Endodermal cell (in vitro differentiated cells): Measurements from ENCODE around the gene AMIGO2. TPM values are rescaled to one million over a fixed set of nuclear protein-coding genes. Genes with fewer than 3 reads are reported as not detected.

ENCODE experiments used
- DNase-seq: peaks from one replicate; pipeline ENCODE4 v3.0.0-alpha.2; 2017
- H3K27ac ChIP-seq: 2 replicates; pipeline ENCODE4 v1.5.1; 2013; ENCODE audit warnings: mild to moderate bottlenecking, low read depth, low read length, moderate library complexity
- H3K27me3 ChIP-seq: 2 replicates; pipeline ENCODE4 v1.6.1; 2013; ENCODE audit warnings: mild to moderate bottlenecking, low read length, moderate library complexity; ENCODE audit not compliant: insufficient read depth, control insufficient read depth, poor library complexity, severe bottlenecking
- H3K36me3 ChIP-seq: 2 replicates; pipeline ENCODE4 v1.7.0; 2013; ENCODE audit warnings: mild to moderate bottlenecking, low read length, moderate library complexity; ENCODE audit not compliant: control insufficient read depth, insufficient read depth
- H3K4me1 ChIP-seq: one replicate; pipeline ENCODE4 v1.7.0; 2013; ENCODE audit warnings: low read length; ENCODE audit not compliant: control insufficient read depth, insufficient read depth
- H3K4me3 ChIP-seq: 2 replicates; pipeline ENCODE4 v1.5.1; 2013; ENCODE audit warnings: mild to moderate bottlenecking, low read length, moderate library complexity
- H3K9ac ChIP-seq: 2 replicates; pipeline ENCODE4 v1.6.1; 2013; ENCODE audit warnings: mild to moderate bottlenecking, low read length, moderate library complexity; ENCODE audit not compliant: poor library complexity, severe bottlenecking; ENCODE audit errors: extremely low read depth
- H3K9me3 ChIP-seq: 2 replicates; pipeline ENCODE4 v1.6.1; 2013; ENCODE audit warnings: mild to moderate bottlenecking, low read length, moderate library complexity; ENCODE audit not compliant: control insufficient read depth
- H3K27ac Mint-ChIP-seq: 2 replicates; pipeline ENCODE4 v1.8.0; 2020; ENCODE audit warnings: mixed read lengths
- H3K27me3 Mint-ChIP-seq: 2 replicates; pipeline ENCODE4 v1.8.0; 2021; ENCODE audit warnings: mild to moderate bottlenecking, mixed read lengths; ENCODE audit not compliant: insufficient read depth
- H3K36me3 Mint-ChIP-seq: 2 replicates; pipeline ENCODE4 v1.8.0; 2020; ENCODE audit warnings: low read depth, mixed read lengths
- H3K4me1 Mint-ChIP-seq: 2 replicates; pipeline ENCODE4 v1.8.0; 2020; ENCODE audit warnings: mixed read lengths
- H3K4me3 Mint-ChIP-seq: 2 replicates; pipeline ENCODE4 v1.8.0; 2020; ENCODE audit warnings: mild to moderate bottlenecking, moderate library complexity, mixed read lengths
- H3K9me3 Mint-ChIP-seq: 2 replicates; pipeline ENCODE4 v1.8.0; 2020; ENCODE audit warnings: mild to moderate bottlenecking, mixed read lengths
- CTCF ChIP-seq: fragments of 200-600 bp; sonication (generic); conservative IDR thresholded peaks from 2 replicates; pipeline ENCODE4 v1.5.0; 2021; ENCODE audit warnings: antibody characterized with exemption, mild to moderate bottlenecking
- WGBS, 2 experiments: methylation state at CpG; one replicate each; pipeline versions ENCODE4 v1.1.5 to v1.1.7; 2013; ENCODE audit warnings: missing lambda C conversion rate in 2 of 2, mixed read lengths in 1 of 2; ENCODE audit not compliant: insufficient coverage in 1 of 2, insufficient read length in 1 of 2; 5-methylcytosine and 5-hydroxymethylcytosine counted together
- total RNA-seq, 2 donors: library from RNA; stranded (reverse); fragmentation: NEBNext Ultra II Directional in 1 of 2; extraction: Animal tissue kit (Norgen Biotek cat#: 25700) in 1 of 2; gene quantifications; 2 replicates in 1 of 2; 3 replicates in 1 of 2; pipeline ENCODE4 v1.2.1, GENCODE V29; 2021

The AMIGO2 gene
- total RNA-seq, 2 donors from 2014 or later = 6.4 to 7.8 TPM

- no peak overlapping the region for H3K4me3 ChIP-seq
- H3K4me1 Mint-ChIP-seq = no peaks in the 10 kb centered on the region
- DNase-seq = no peak
- H3K9me3 ChIP-seq = no peaks in the 10 kb centered on the region
- no peak for TF ChIP-seq CTCF
- WGBS, 2 experiments = 92 to 98% methylated on average over 6 to 7 of the region's 7 CpGs
- no peak overlapping the region for H3K4me3 Mint-ChIP-seq
- no peaks in the 10 kb centered on the region for H3K27me3 Mint-ChIP-seq
- H3K36me3 Mint-ChIP-seq = no peaks in the 10 kb centered on the region
- H3K9me3 Mint-ChIP-seq = no peaks in the 10 kb centered on the region
- no peaks in the 10 kb centered on the region for H3K36me3 ChIP-seq
- no peak overlapping the region for H3K27ac Mint-ChIP-seq
- no peak overlapping the region for H3K27ac ChIP-seq
- H3K27me3 ChIP-seq = no peaks in the 10 kb centered on the region
- H3K9ac ChIP-seq = no peak overlapping the region
- H3K4me1 ChIP-seq = no peaks in the 10 kb centered on the region
Observed at GRCh38 chr12:47097276-47097896, 17.6 kb upstream of the AMIGO2 start.

GRCh38 chr12:47095446-47096236 is 15.9 kb upstream of the AMIGO2 start:
- Histone ChIP-seq H3K9ac (no peak overlapping the region), H3K4me1 (no peaks in the 10 kb centered on the region), H3K36me3 (no peaks in the 10 kb centered on the region), H3K4me3 (no peak overlapping the region), H3K9me3 (no peaks in the 10 kb centered on the region), H3K27me3 (no peaks in the 10 kb centered on the region), H3K27ac (no peak overlapping the region)
- Mint-ChIP-seq H3K27ac (no peak overlapping the region), H3K9me3 (no peaks in the 10 kb centered on the region), H3K4me3 (no peak overlapping the region), H3K4me1 (no peaks in the 10 kb centered on the region), H3K27me3 (no peaks in the 10 kb centered on the region), H3K36me3 (no peaks in the 10 kb centered on the region)
- DNase-seq = no peak
- WGBS, 2 experiments = 81 to 97% methylated on average over 2 to 3 of the region's 3 CpGs
- no peak for TF ChIP-seq CTCF

GRCh38 chr12:47094804-47095203 is 15.0 kb upstream of the AMIGO2 start:
- H3K36me3 Mint-ChIP-seq = no peaks in the 10 kb centered on the region
- H3K4me1 Mint-ChIP-seq = no peaks in the 10 kb centered on the region
- H3K9me3 Mint-ChIP-seq = no peaks in the 10 kb centered on the region
- Histone ChIP-seq H3K9ac (no peak overlapping the region), H3K4me3 (no peak overlapping the region), H3K4me1 (no peaks in the 10 kb centered on the region), H3K36me3 (no peaks in the 10 kb centered on the region), H3K9me3 (no peaks in the 10 kb centered on the region), H3K27me3 (no peaks in the 10 kb centered on the region), H3K27ac (no peak overlapping the region)
- H3K27me3 Mint-ChIP-seq = no peaks in the 10 kb centered on the region
- no peak overlapping the region for H3K4me3 Mint-ChIP-seq
- no peak for TF ChIP-seq CTCF
- DNase-seq = no peak
- WGBS, 2 experiments = 80 to 91% methylated on average over 1 to 4 of the region's 4 CpGs
- H3K27ac Mint-ChIP-seq = no peak overlapping the region
